HG02763 (cell line): Measurements from ENCODE around the gene KLB.

ENCODE experiments used
- ATAC-seq: cut with Tn5 transposase; IDR thresholded peaks from one replicate; pipeline ENCODE4 v1.9.1; 2021; ENCODE audit warnings: mild to moderate bottlenecking, moderate library complexity; ENCODE audit not compliant: unreplicated experiment

Gene KLB

GRCh38 chr4:39458505-39459300 lies 52.0 kb downstream of the KLB start, which contains the start of the genes LIAS and RPL9:
Gene LIAS, plus strand, starts transcription at chr4:39459056. Its CDS starts 62 bp downstream, at chr4:39459118.
Gene RPL9, minus strand, starts transcription at chr4:39458922. Its CDS starts 483 bp downstream, at chr4:39458439.
- peak; percentile 90 for ATAC-seq

- no peak for ATAC-seq
Measured at GRCh38 chr4:39464886-39465501, 58.3 kb downstream of the KLB start.

GRCh38 chr4:39466747-39467146 lies 60.0 kb downstream of the KLB start:
- no peak for ATAC-seq

GRCh38 chr4:39467464-39467863 lies 60.7 kb downstream of the KLB start:
- no peak for ATAC-seq

GRCh38 chr4:39469429-39470077 lies 62.8 kb downstream of the KLB start:
- peak; percentile 80 for ATAC-seq

- ATAC-seq, result no peak
Measured at GRCh38 chr4:39470402-39470801, 63.7 kb downstream of the KLB start.

GRCh38 chr4:39472396-39472795 lies 65.7 kb downstream of the KLB start:
- no peak for ATAC-seq

- ATAC-seq, result no peak
Measured at GRCh38 chr4:39476187-39476895, 69.6 kb downstream of the KLB start.

GRCh38 chr4:39480251-39480650 lies 73.5 kb downstream of the KLB start:
- no peak for ATAC-seq

- no peak for ATAC-seq
Measured at GRCh38 chr4:39480902-39481695, 74.4 kb downstream of the KLB start.

GRCh38 chr4:39484582-39485272 lies 78.0 kb downstream of the KLB start:
- ATAC-seq, result no peak

- no peak for ATAC-seq
Measured at GRCh38 chr4:39486221-39486804, 79.6 kb downstream of the KLB start.

- no peak for ATAC-seq
Measured at GRCh38 chr4:39490322-39490721, 83.6 kb downstream of the KLB start.

GRCh38 chr4:39494354-39494753 lies 87.6 kb downstream of the KLB start:
- ATAC-seq, result no peak

GRCh38 chr4:39495446-39496213 lies 88.9 kb downstream of the KLB start:
- no peak for ATAC-seq

GRCh38 chr4:39497909-39498726 lies 91.4 kb downstream of the KLB start:
- no peak for ATAC-seq

- no peak for ATAC-seq
Measured at GRCh38 chr4:39498727-39499020, 91.9 kb downstream of the KLB start.
